Activated CD4-positive, CD25-positive, alpha-beta regulatory T cell treated with anti-CD3 and anti-CD28 coated beads, Interleukin-2, amount 50 U/mL, for 72 hours (primary cell): ENCODE data around the gene IFI44.

Source experiments
- DNase-seq: peaks from one replicate; pipeline ENCODE4 v3.0.0; 2021

The IFI44 gene

GRCh38 chr1:78712467-78713051 is 62.9 kb downstream of the IFI44 start:
- DNase-seq, result no peak

DNA sequence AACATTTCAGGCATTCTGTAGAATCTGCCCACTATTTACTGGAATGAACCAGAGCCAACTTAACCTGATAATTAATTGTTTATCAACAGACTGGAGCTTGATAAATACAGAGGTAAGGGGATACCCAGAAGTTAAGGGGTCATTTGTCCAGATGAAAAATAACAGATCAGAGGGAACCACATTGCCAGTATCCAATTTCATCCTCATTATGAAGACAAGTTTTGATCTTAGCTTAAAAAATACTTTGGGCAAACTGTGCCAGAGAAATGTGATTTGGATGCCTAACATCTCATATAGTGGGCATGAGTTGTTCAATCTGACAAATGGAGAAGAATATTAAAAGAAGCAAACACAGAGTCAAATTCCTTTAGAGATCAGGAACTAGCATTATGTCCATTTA is 63.7 kb downstream of the IFI44 start:
- no peak for DNase-seq
